SU-DHL-6 (cell line): Measurements from ENCODE around the gene DNAJC15.

ENCODE experiments used
- EZH2phosphoT487 ChIP-seq: fragments of 200-600 bp; sonication (generic), shearing (Covaris generic); conservative IDR thresholded peaks from 2 replicates; pipeline ENCODE4 v1.6.1; 2018; ENCODE audit warnings: mild to moderate bottlenecking, antibody characterized with exemption, low read length, moderate library complexity, mixed read lengths
- TF ChIP-seq, protein P1 (sequence below): fragments of 200-600 bp; sonication (generic); IDR thresholded peaks from one replicate; pipeline ENCODE4 v1.5.1; 2017; ENCODE audit warnings: antibody characterized with exemption, mild to moderate bottlenecking, low read length, moderate library complexity; ENCODE audit not compliant: insufficient read depth, poor library complexity, severe bottlenecking

DNA sequence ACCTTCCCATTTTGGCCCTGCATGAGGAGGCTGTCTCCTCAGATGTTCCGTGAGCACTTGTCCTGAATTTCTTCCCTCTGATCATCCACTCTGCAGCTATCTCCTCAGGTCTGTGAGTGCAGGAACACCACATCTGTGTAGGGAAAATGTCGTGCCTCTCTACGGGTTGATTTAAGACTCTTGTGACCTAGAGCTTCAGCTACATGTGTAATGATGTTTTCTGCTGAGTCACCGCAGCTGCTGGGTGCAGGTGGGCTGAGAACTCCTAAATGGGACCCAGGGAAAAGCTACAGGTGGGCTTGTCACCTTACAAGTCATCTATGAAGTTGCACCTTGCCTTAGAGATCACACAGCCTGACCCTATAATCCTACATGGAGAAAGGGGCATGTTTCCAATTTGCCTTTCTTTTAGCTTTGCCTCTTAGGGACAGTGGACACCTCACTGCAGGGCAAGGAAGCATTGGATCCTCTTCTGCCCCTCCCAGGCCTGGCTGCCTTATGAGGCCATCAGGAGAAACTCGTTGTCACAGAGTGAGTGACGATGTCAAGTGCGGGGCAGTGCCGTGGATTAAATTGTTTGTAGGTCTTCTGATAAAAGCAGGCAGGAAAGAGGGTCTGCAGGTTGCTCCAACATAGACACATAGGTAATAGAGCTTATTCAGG, 122.3 kb downstream of the DNAJC15 start:
- TF ChIP-seq, protein P1, sequence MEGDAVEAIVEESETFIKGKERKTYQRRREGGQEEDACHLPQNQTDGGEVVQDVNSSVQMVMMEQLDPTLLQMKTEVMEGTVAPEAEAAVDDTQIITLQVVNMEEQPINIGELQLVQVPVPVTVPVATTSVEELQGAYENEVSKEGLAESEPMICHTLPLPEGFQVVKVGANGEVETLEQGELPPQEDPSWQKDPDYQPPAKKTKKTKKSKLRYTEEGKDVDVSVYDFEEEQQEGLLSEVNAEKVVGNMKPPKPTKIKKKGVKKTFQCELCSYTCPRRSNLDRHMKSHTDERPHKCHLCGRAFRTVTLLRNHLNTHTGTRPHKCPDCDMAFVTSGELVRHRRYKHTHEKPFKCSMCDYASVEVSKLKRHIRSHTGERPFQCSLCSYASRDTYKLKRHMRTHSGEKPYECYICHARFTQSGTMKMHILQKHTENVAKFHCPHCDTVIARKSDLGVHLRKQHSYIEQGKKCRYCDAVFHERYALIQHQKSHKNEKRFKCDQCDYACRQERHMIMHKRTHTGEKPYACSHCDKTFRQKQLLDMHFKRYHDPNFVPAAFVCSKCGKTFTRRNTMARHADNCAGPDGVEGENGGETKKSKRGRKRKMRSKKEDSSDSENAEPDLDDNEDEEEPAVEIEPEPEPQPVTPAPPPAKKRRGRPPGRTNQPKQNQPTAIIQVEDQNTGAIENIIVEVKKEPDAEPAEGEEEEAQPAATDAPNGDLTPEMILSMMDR: no peak
- no peak for TF ChIP-seq EZH2phosphoT487
